ENCODE measurements around the gene FNDC10.
A peak's percentile ranks its signal among the peaks of the same experiment; 100 is the strongest.

FNDC10 gene

DNA sequence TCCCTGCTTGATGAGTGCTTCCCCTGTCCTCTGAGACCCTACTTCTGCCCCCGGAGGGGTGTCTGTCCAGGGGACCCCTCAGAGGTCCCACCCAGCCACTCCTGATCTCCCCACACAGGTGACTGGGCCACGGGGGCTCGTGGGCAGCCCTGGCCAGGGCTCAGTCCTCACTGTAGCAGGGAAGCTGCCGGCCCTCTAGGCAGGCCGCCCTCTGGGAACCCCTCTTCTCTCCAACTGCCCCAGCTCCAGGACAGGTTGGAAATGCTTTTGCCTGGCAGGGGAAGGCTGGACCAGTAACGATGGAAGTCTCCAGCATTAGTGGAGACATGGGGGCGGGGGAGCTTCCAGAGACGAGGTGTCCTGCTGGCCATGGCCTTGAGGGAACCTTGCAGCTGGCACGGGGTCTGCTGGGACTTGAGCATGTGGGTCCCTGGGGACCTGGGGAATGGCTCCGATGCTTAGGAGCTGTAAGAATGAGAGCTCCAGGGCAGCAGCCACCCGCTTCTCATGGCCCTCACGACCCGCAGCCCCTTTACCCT is 3.1 kb upstream of the FNDC10 start:
- Histone ChIP-seq H3K4me3 (no peak overlapping the region), H3K27ac (no peak overlapping the region)
- TF ChIP-seq, protein P1, sequence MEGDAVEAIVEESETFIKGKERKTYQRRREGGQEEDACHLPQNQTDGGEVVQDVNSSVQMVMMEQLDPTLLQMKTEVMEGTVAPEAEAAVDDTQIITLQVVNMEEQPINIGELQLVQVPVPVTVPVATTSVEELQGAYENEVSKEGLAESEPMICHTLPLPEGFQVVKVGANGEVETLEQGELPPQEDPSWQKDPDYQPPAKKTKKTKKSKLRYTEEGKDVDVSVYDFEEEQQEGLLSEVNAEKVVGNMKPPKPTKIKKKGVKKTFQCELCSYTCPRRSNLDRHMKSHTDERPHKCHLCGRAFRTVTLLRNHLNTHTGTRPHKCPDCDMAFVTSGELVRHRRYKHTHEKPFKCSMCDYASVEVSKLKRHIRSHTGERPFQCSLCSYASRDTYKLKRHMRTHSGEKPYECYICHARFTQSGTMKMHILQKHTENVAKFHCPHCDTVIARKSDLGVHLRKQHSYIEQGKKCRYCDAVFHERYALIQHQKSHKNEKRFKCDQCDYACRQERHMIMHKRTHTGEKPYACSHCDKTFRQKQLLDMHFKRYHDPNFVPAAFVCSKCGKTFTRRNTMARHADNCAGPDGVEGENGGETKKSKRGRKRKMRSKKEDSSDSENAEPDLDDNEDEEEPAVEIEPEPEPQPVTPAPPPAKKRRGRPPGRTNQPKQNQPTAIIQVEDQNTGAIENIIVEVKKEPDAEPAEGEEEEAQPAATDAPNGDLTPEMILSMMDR (IDR thresholded peaks at IDR 0.05), result no peak
- DNase-seq (ENCODE audit: low spot score), result no peak

DNA sequence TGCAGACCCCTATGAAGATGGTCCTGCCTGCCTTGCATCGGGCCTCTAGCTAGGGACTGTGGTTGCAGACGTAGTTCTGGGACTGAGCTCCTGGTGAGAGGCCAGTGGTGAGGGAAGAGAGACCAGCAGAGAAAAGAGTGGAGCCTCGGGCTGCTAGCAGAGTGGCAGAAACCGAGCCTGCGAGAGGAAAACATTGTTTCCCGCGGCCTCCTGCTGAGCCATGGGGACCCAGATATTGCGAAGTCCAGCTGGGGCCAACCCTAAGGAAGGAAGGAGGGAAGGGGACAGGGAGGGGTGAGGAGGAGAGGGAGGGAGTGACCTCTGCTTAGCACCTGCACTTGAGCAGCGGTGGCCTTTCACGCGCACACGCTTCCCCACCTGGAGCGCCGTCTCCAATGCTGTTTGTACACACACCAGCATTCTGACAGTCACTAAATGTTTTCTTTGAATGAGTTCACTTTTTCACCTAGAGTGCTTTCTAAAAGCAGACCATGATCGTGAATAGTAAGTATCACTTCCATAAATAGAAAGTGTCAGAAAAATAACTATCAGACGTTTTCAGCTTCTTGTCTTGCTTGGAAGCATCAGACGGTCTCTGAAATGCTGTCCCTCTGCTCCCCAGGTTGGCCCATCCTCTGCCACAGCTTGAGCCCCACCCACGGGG is 2.5 kb upstream of the FNDC10 start:
- H3K27ac ChIP-seq, result no peak overlapping the region
- DNase-seq (ENCODE audit: low spot score), result no peak
- TF ChIP-seq, protein P1 (IDR thresholded peaks at IDR 0.05), result no peak

DNA sequence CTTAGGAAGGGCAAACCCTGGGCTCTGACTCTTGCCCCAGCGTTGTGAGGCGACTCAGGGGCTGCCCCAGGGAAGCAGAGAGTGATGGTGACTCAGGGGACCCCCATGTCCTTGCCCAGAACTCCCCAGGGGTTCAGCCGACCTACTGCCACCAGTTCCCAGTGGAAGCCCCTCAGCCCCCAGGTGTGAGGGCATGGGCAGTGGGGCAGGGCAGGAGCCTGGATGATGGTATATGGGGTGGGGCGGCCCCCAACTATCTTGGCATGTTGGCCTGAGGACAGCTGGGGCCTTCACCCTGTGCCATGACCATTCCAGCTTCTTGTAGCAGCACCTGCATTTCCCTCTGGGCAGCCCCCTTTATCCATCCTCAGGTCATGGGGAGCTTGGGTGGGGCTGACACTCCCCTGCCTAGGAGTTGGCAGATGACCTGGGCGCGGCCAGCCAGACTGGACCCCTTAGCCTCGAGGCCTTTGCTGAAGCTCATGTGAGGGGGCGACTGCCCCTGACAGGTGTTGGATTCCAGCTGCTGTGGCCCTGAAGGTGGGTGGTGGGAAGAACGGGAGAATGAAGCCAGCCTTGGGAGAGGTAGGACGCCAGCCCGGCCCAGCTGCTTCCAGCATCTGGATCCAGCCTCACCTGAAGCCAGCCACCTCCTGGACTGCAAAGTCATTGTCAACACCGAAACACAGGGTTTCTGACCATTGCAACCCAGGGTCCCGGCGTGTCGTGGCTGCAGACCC is 1.8 kb upstream of the FNDC10 start:
- no peak overlapping the region for H3K27ac ChIP-seq
- no peak for DNase-seq (ENCODE audit: low spot score)
- TF ChIP-seq, protein P1 (IDR thresholded peaks at IDR 0.05), result no peak
- no peak overlapping the region for H3K4me3 ChIP-seq

More for the DNA sequence above, 2.5 kb upstream of the FNDC10 start:
- H3K4me3 ChIP-seq, result no peak overlapping the region

DNA sequence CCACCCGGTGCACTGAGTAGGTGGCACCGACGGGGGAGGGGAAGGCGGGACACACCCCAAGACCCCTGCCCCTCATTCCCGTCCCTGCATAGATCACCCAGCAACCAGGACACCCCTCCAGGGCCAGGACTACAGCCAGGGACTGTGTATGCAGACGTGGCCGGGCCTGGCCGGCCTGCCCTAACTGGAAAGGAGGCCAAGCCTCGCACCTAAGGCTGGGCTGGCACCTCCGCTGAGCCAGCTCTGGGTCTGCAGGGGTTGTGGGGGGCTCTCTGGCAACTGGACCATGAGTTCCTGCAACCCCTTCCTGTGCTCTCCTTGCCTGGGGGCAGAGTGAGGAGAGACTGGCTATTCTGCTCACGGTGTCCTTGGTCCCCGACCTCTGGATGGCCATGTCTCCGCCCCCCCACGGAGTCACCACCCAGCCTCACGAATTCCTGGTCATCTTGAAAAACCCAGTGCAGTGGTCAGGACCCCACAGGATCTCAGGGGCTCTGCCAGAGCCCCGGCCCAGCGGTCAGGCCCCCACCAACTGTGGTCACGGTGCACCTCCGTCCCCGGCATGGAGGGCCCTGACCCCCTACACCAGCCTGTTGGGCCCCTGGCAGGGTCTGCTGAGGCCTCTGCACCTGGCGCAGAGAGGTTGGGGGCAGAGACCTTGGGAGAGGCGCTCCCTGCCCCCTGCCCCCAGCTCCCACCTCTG is 1.1 kb upstream of the FNDC10 start:
- H3K4me3 ChIP-seq, result peak overlapping the region; percentile 74
- TF ChIP-seq, protein P1 (IDR thresholded peaks at IDR 0.05), result no peak
- DNase-seq (ENCODE audit: low spot score), result no peak

DNA sequence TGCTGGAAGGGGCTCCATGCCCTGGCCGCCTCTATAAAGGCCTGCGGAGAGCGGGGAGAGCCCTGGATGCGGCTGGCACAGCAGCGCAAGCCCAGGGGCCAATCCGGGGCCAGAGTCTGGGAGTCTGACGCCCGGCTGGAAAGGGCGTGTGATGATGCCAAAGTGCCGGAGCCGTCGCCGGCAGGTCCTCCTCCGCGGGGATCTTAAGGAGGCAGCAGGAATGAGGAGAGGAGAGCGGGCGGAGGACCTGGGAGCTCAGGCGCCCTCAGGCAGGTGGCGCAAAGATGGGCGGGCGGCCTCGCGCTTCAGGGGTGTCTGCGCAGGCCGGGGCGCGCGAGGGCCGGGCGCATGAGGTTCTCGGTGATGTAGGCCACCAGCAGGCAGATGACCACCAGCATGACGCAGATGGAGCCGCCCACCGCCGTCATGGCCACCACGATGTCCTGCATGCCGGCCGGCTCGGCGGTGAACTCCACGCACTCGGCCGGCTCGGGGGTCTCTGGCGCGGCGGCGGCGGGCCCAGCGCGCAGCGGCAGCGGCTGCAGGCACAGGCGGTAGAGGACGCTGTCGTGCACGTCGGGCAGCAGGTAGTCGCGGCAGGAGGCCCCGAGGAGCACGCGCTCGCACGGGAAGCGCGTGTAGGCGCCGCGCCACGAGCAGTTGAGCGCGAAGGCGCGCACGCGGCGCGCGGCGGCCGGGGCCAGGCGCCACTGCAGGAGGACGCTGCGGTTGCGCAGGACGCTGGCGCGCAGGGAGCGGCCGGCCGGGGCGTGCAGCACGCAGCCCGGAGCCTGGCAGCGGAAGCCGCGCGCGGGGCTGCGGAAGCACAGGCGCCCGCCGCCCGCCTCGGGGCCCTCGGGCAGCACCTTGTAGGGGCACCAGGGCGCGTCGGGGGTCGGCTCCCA is 653 bp downstream of the FNDC10 start:
- peak overlapping the region; percentile 74 for H3K4me3 ChIP-seq

More for the DNA sequence above, 1.1 kb upstream of the FNDC10 start:
- no peak overlapping the region for H3K27ac ChIP-seq

DNA sequence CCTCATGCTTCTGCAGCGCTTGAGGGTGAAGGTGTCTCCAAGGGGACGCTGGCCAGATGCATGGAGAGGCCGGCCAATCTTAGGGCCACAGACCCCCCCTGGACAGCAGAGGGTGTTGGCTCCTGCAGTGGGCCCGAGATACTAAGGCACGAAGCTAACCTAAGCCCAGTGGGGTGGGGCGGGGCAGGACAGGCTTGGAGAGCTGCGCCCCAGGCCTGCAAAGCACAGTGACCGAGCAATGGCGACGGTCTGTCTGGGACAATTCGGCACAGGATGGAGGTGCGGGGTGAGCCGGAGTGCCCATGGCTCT is 1.3 kb downstream of the FNDC10 start:
- H3K27ac ChIP-seq, result no peak overlapping the region
- H3K4me3 ChIP-seq, result no peak overlapping the region
- TF ChIP-seq, protein P1 (IDR thresholded peaks at IDR 0.05), result no peak
- no peak for DNase-seq (ENCODE audit: low spot score)

More for the DNA sequence above, 653 bp downstream of the FNDC10 start:
- no peak overlapping the region for H3K27ac ChIP-seq
- TF ChIP-seq, protein P1 (IDR thresholded peaks at IDR 0.05), result no peak
- no peak for DNase-seq (ENCODE audit: low spot score)
